GM18502 (cell line): ENCODE results near the gene ILDR2.
A peak's percentile ranks its signal among the peaks of the same experiment; 100 is the strongest.

ENCODE experiments used
- ATAC-seq: cut with Tn5 transposase; IDR thresholded peaks from one replicate; pipeline ENCODE4 v1.9.1; 2021; ENCODE audit warnings: mild to moderate bottlenecking; ENCODE audit not compliant: unreplicated experiment, poor library complexity

The ILDR2 gene

GRCh38 chr1:166975361-166976129 is at the start of gene ILDR2:
Gene ILDR2, minus strand, starts transcription at chr1:166975540. Its CDS starts 272 bp downstream, at chr1:166975268.
- peak; percentile 72 for ATAC-seq

GRCh38 chr1:167022384-167022783 is 47.0 kb upstream of the ILDR2 start:
- no peak for ATAC-seq

- no peak for ATAC-seq
These were observed 40.9 kb upstream of the ILDR2 start for GRCh38 chr1:167016100-167016750.

- no peak for ATAC-seq
These were observed 38.0 kb upstream of the ILDR2 start for GRCh38 chr1:167013108-167013929.

- no peak for ATAC-seq
These were observed 37.2 kb upstream of the ILDR2 start for GRCh38 chr1:167012570-167012969.

- ATAC-seq = no peak
These were observed 36.3 kb upstream of the ILDR2 start for GRCh38 chr1:167011560-167012191.

GRCh38 chr1:167003711-167004110 is 28.4 kb upstream of the ILDR2 start:
- no peak for ATAC-seq

- no peak for ATAC-seq
These were observed 27.0 kb upstream of the ILDR2 start for GRCh38 chr1:167002354-167002753.

GRCh38 chr1:167000546-167000945 is 25.2 kb upstream of the ILDR2 start:
- no peak for ATAC-seq

- ATAC-seq = peak; percentile 66
These were observed 24.2 kb upstream of the ILDR2 start for GRCh38 chr1:166999500-167000055.

GRCh38 chr1:166999075-166999474 is 23.7 kb upstream of the ILDR2 start:
- peak; percentile 38 for ATAC-seq

- ATAC-seq = no peak
These were observed 13.7 kb upstream of the ILDR2 start, which contains the start of gene MAEL for GRCh38 chr1:166988974-166989515. Gene MAEL, plus strand, starts transcription at chr1:166989280. Its CDS starts 73 bp downstream, at chr1:166989353.

- ATAC-seq = no peak
These were observed 6.2 kb upstream of the ILDR2 start for GRCh38 chr1:166981589-166981988.

GRCh38 chr1:166980818-166981217 is 5.5 kb upstream of the ILDR2 start:
- ATAC-seq = no peak

GRCh38 chr1:166980383-166980782 is 5.0 kb upstream of the ILDR2 start:
- ATAC-seq = no peak

GRCh38 chr1:166978821-166979220 is 3.5 kb upstream of the ILDR2 start:
- ATAC-seq = peak; percentile 48

- ATAC-seq = no peak
These were observed 2.6 kb upstream of the ILDR2 start for GRCh38 chr1:166977951-166978350.

- no peak for ATAC-seq
These were observed 544 bp downstream of the ILDR2 start for GRCh38 chr1:166974647-166975345.

- ATAC-seq = no peak
These were observed 2.5 kb downstream of the ILDR2 start for GRCh38 chr1:166972826-166973225.
